ENCODE measurements around the gene FTO.

Gene FTO

DNA sequence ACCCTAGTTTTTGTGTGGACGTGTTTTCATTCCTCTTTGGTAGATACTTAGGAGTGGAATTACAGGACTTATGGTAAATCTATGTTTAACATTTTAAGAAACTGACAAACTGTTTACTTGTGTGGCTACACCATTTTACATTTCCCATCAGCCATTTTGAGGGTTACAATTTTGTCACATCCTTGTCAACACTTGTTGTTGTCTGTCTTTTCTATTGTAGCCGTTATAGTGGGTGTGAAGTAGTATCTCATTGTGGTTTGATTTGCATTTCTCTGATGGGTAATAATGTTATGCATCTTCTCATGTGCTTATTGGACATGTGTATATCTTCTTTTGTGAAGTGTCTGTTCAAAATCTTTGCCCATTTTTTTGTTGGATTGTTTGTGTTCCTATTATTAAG is 4.5 kb downstream of the FTO start:
- DNase-seq (ENCODE audit: low read depth in 4 of 4, low spot score in 1 of 4) = no peak

- DNase-seq (ENCODE audit: low read depth in 4 of 4, low spot score in 1 of 4) = no peak
These were observed 7.4 kb downstream of the FTO start for GRCh38 chr16:53711390-53711789.

- DNase-seq (ENCODE audit: low read depth in 4 of 4, low spot score in 1 of 4) = no peak
These were observed 8.1 kb downstream of the FTO start for GRCh38 chr16:53712065-53712464.

DNA sequence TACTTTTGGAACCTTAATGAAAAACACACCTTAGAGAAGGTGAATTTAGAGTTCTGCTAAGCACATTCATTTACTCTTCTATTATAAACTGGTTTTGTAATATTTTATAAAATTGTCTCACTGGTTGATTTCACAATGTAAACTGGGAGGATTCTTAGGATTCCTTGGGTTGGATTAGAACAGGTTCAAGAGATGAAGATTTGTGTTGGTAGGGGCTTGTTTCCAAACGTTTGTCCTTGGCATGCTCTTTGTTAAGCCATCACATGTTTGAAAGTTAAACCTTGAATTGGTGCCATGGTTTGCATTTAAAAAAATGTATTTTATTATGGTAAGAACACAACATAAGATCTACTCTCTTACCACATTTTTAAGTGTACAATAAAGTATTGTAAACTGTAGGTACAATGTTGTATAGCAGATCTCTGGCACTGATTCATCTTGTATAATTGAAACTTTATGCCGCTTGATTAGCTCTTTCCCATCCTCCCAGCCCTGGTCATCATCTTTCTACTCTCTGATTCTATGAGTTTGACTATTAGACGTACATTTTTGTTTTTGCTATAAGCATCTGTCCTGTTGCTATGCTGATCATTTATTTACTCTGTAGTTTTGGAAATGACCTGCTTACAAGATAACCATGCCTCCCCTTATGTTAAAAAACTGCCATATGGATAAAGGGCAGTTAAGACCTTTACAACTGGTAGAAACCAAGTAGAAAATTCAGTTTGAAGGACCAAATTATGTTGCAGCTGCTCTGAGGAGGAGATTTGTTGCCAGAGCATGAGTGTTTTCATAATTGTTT is 9.6 kb downstream of the FTO start:
- no peak for DNase-seq (ENCODE audit: low read depth in 4 of 4, low spot score in 1 of 4)

- no peak for DNase-seq (ENCODE audit: low read depth in 4 of 4, low spot score in 1 of 4)
These were observed 10.5 kb downstream of the FTO start for GRCh38 chr16:53714205-53715022.

DNA sequence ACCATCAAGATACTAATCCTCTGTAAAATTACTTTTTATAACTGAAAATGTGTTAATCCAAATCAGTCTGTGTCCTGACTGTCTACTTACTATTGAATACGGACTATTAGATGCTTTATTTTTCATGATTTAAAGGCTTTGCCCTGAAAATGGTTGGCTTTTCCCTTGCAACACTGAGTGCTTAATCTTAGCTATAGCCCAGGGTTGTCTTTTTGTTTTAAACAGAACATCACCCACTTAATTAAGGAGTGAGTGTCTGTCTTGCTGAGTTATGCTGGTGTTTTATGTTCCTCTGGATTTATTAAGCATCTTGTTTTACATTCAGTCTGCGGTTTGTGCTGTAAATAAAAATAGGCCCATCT is 11.0 kb downstream of the FTO start:
- DNase-seq (ENCODE audit: low read depth in 4 of 4, low spot score in 1 of 4) = no peak

GRCh38 chr16:53717577-53717976 is 13.6 kb downstream of the FTO start:
- no peak for DNase-seq (ENCODE audit: low read depth in 4 of 4, low spot score in 1 of 4)

GRCh38 chr16:53721017-53721416 is 17.1 kb downstream of the FTO start:
- no peak for DNase-seq (ENCODE audit: low read depth in 4 of 4, low spot score in 1 of 4)

- DNase-seq (ENCODE audit: low read depth in 4 of 4, low spot score in 1 of 4) = no peak
These were observed 22.7 kb downstream of the FTO start for GRCh38 chr16:53726625-53727024.

- DNase-seq (ENCODE audit: low read depth in 4 of 4, low spot score in 1 of 4) = no peak
These were observed 26.7 kb downstream of the FTO start for GRCh38 chr16:53730693-53731092.

- no peak for DNase-seq (ENCODE audit: low read depth in 4 of 4, low spot score in 1 of 4)
These were observed 28.5 kb downstream of the FTO start for GRCh38 chr16:53732296-53732929.

DNA sequence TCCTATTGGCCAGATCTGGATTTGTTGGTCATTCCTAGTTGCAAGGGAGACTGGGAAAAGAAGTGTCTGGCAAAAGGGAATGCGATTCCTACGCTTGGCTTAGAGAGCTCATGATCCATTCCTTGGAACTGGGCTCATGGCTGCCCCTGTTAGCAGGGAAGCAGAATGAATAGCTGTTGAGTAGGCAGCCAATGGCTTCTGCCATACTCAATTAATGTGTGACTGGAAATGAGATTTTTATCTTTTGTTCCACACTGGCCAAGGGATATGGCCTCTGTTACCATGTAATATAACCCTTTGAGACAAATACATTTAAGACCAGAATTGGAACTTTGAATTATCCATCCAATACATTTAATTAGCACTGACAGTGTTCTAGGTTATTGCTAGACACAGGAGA is 31.0 kb downstream of the FTO start:
- no peak for DNase-seq (ENCODE audit: low read depth in 4 of 4, low spot score in 1 of 4)

GRCh38 chr16:53736297-53736696 is 32.3 kb downstream of the FTO start:
- DNase-seq (ENCODE audit: low read depth in 4 of 4, low spot score in 1 of 4) = no peak

DNA sequence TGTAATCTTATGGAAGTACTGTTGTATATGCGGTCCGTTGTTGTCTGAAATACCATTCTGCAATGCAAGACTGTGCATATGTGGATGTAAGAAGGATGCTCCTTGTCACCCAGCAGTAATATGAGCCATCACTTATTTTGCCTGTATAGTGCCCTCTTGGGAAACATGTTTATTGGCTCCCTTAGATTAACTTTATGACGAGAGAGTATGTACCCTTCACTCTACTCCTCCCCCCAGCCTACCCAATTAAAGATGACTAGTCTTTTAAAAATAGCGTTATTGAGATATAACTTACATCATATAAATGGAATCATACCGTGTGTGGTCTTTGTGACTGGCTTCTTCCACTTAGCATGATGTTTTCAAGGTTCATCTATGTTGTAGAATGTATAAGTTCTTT is 33.6 kb downstream of the FTO start:
- no peak for DNase-seq (ENCODE audit: low read depth in 4 of 4, low spot score in 1 of 4)

DNA sequence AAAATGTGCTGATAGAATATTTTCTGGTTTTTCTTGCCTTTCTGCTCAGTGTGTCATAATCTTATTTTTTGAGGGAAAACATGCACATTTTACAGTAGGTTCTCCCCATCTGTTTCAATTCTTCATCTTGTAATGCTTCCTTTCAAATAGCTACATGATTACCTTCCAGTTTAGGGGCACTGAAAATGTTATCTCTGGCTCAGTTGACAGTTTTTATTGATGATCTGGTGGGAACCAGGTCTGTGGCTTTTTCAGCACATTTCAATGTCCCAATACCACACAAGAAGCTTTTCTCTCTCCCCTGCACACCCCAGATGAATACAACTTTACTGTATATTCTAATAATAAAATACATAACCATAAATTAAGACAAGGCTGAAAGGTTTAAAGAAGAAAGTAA is 36.5 kb downstream of the FTO start:
- DNase-seq (ENCODE audit: low read depth in 4 of 4, low spot score in 1 of 4) = no peak

GRCh38 chr16:53740933-53741531 is 37.1 kb downstream of the FTO start:
- DNase-seq (ENCODE audit: low read depth in 4 of 4, low spot score in 1 of 4) = no peak

DNA sequence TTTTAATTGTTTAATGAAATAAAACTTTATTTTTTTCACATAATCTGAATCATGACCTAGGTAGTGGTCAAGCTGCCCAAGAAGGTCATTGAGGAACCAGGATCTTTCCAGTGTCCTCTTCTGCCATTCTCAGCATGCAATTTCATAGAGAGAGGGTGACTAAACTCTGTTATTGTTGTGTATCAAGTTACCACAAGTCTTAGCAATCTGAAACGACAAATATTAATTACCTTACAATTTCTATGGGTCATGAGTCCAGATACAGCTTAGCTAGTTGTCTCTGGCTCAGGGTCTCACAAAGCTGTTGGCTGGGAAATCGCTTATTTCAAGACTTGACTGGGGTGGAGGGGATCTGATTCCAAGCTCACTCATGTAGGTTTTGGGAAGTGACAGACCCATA is 37.6 kb downstream of the FTO start:
- DNase-seq (ENCODE audit: low read depth in 4 of 4, low spot score in 1 of 4) = no peak

DNA sequence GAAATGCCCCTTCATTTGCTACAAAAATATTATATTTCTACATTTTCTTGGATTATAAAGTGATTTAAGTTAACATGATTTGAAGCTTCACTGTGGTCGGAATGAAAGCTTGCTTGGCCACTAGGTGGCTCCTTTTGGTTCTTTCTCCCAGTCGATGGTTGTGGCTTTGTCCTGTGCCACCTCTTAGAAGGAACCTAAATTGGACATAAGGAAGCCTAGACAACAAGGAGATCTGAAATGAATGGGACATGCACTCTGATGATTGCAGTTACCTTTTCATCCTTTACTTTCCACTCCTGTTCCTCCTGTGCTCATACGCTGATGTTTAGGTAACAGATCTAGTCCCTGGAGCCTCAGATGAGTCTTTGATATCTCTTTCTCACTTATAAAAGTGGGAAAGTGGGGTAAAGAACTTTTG is 39.2 kb downstream of the FTO start:
- DNase-seq (ENCODE audit: low read depth in 4 of 4, low spot score in 1 of 4) = no peak

- no peak for DNase-seq (ENCODE audit: low read depth in 4 of 4, low spot score in 1 of 4)
These were observed 40.5 kb downstream of the FTO start for GRCh38 chr16:53744449-53744848.

- no peak for DNase-seq (ENCODE audit: low read depth in 4 of 4, low spot score in 1 of 4)
These were observed 41.1 kb downstream of the FTO start for GRCh38 chr16:53745086-53745485.

DNA sequence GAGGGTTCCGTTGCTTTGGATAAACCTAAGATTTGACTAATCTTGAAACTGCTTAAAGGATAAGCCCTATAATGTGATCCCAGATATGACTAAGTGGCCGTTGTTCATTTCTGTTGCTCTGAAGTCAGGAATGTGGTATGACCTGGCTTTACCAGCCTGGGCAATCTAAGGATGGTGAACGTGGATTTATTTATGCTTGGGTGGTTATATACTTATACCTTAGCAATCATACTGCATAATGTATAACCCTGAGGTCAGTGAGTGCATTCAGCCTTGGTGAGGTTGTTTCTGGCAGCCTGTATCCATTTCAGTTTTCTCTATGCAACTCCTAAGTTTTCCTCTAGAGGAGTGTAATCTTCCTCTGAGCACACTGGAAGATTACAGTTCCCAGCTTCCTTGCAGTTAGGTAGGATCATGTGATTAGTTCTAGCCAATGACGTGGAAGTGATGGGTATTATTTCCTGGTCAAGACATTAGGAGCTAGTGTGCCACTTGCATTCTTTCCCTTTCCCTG is 41.9 kb downstream of the FTO start:
- DNase-seq (ENCODE audit: low read depth in 4 of 4, low spot score in 1 of 4) = no peak

DNA sequence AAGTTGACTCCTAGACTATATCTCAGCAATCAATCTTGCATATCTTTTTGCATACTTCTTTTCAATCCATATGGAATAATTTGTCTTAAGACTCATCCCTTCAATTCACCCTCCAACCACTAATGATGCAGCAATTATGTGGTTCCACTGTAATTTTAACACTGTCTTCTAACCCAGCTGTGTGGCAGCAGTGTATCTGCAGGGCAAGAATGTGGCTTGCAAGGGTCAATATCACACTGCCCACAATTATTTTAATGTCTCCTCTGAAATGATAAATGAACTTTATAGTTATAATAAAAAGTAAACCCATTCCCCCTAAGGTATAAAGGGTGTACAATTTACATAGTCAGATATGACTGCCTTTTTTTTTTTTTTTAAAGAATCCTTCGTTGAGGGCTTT is 48.6 kb downstream of the FTO start:
- no peak for DNase-seq (ENCODE audit: low read depth in 4 of 4, low spot score in 1 of 4)

Measured in stimulated activated CD4-positive, alpha-beta T cell treated with anti-CD3 and anti-CD28 coated beads, Interleukin-1b, Interleukin-23, amount 100 ng/mL, for 24 hours (primary cell).